ENCODE data around the gene MTF1. TPM values are rescaled to one million over a fixed set of nuclear protein-coding genes. Genes with fewer than 3 reads are reported as not detected.
A peak's percentile ranks its signal among the peaks of the same experiment; 100 is the strongest.

Gene MTF1
- total RNA-seq, 1 donor from 2014 or later: 14.8 TPM

DNA sequence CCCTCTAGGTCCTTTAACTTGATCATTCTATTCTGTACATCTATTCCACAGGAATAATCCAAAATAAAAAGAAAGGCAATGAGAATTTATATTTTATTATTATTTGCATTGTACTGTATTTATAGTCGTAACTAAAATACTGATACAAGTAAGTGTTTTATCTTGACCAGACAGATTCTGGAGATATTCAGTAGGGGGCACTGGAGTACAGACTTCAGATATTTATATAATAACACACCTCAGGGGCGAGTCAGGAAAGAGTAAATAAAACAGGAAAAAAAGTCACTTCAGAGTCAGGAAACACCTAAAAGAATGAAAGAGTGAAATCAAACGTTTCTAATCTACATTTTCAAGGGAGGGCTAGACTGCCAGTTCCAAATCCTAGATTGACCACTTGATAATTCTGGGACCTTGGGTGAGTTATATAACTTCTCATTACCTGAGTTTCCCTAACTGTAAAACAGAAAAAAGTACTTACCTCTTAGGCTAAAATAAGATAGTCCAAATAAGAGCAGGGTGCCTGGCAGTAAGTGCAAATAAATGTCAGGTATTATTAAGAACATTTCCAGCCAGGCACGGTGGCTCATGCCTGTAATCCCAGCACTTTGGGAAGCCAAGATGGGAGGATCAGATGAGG, 31.1 kb upstream of the MTF1 start:
- TF ChIP-seq, protein P1, sequence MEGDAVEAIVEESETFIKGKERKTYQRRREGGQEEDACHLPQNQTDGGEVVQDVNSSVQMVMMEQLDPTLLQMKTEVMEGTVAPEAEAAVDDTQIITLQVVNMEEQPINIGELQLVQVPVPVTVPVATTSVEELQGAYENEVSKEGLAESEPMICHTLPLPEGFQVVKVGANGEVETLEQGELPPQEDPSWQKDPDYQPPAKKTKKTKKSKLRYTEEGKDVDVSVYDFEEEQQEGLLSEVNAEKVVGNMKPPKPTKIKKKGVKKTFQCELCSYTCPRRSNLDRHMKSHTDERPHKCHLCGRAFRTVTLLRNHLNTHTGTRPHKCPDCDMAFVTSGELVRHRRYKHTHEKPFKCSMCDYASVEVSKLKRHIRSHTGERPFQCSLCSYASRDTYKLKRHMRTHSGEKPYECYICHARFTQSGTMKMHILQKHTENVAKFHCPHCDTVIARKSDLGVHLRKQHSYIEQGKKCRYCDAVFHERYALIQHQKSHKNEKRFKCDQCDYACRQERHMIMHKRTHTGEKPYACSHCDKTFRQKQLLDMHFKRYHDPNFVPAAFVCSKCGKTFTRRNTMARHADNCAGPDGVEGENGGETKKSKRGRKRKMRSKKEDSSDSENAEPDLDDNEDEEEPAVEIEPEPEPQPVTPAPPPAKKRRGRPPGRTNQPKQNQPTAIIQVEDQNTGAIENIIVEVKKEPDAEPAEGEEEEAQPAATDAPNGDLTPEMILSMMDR (IDR thresholded peaks at IDR 0.05): peak; percentile 79
- peaks cover 30% of the 10 kb centered on the region for H3K36me3 Mint-ChIP-seq (ENCODE audit: low read depth)
- no peaks in the 10 kb centered on the region for H3K27me3 Mint-ChIP-seq (ENCODE audit: low read depth)
- H3K4me1 Mint-ChIP-seq (ENCODE audit: low read depth): peaks cover 7% of the 10 kb centered on the region
- DNase-seq (ENCODE audit: low spot score): no peak
- H3K4me3 Mint-ChIP-seq (ENCODE audit: unreplicated experiment): no peak overlapping the region
- no peaks in the 10 kb centered on the region for H3K9me3 Mint-ChIP-seq (ENCODE audit: low read depth)
- no peak overlapping the region for H3K27ac Mint-ChIP-seq (ENCODE audit: unreplicated experiment)

- Mint-ChIP-seq H3K4me1 (ENCODE audit: low read depth) (peaks cover 7% of the 10 kb centered on the region), H3K4me3 (ENCODE audit: unreplicated experiment) (no peak overlapping the region), H3K36me3 (ENCODE audit: low read depth) (peaks cover 38% of the 10 kb centered on the region)
These were observed 28.8 kb upstream of the MTF1 start for GRCh38 chr1:37888022-37888700.

GRCh38 chr1:37884145-37884544, 24.8 kb upstream of the MTF1 start:
- TF ChIP-seq, protein P1 (IDR thresholded peaks at IDR 0.05): no peak
- no peak for DNase-seq (ENCODE audit: low spot score)
- H3K4me3 Mint-ChIP-seq (ENCODE audit: unreplicated experiment): no peak overlapping the region
- no peaks in the 10 kb centered on the region for H3K9me3 Mint-ChIP-seq (ENCODE audit: low read depth)
- H3K27me3 Mint-ChIP-seq (ENCODE audit: low read depth): no peaks in the 10 kb centered on the region
- peaks cover 53% of the 10 kb centered on the region for H3K36me3 Mint-ChIP-seq (ENCODE audit: low read depth)
- no peak overlapping the region for H3K27ac Mint-ChIP-seq (ENCODE audit: unreplicated experiment)
- H3K4me1 Mint-ChIP-seq (ENCODE audit: low read depth): no peaks in the 10 kb centered on the region

More at GRCh38 chr1:37888022-37888700, 28.8 kb upstream of the MTF1 start:
- TF ChIP-seq, protein P1 (IDR thresholded peaks at IDR 0.05): no peak
- H3K9me3 Mint-ChIP-seq (ENCODE audit: low read depth): no peaks in the 10 kb centered on the region
- H3K27ac Mint-ChIP-seq (ENCODE audit: unreplicated experiment): no peak overlapping the region
- H3K27me3 Mint-ChIP-seq (ENCODE audit: low read depth): no peaks in the 10 kb centered on the region
- DNase-seq (ENCODE audit: low spot score): no peak

- no peaks in the 10 kb centered on the region for H3K4me1 Mint-ChIP-seq (ENCODE audit: low read depth)
- peaks cover 53% of the 10 kb centered on the region for H3K36me3 Mint-ChIP-seq (ENCODE audit: low read depth)
- H3K27ac Mint-ChIP-seq (ENCODE audit: unreplicated experiment): no peak overlapping the region
- H3K9me3 Mint-ChIP-seq (ENCODE audit: low read depth): no peaks in the 10 kb centered on the region
- H3K4me3 Mint-ChIP-seq (ENCODE audit: unreplicated experiment): no peak overlapping the region
- no peak for DNase-seq (ENCODE audit: low spot score)
- no peaks in the 10 kb centered on the region for H3K27me3 Mint-ChIP-seq (ENCODE audit: low read depth)
- TF ChIP-seq, protein P1 (IDR thresholded peaks at IDR 0.05): no peak
These were observed 24.3 kb upstream of the MTF1 start for GRCh38 chr1:37883671-37884070.

DNA sequence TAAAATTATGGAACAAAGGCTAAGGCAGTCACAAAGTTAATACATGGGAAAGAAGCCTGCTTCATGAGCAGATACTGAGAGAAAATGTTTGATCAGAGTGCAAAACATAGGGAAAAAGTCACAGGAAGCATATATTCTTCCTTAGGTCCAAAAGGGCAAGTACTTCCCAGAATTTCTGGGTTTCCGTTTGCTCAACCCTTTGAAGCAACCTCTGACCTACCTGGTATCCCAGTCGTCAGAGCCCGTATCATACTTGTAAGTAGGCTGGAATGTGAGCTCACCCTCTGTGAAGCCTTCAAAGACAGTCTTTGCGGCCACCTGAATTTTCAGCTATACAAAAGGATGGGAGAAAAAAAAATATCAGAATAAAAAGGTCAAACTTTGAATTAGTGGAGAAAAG, 20.5 kb upstream of the MTF1 start:
- Mint-ChIP-seq H3K4me3 (ENCODE audit: unreplicated experiment) (no peak overlapping the region), H3K36me3 (ENCODE audit: low read depth) (peaks cover 39% of the 10 kb centered on the region), H3K27me3 (ENCODE audit: low read depth) (no peaks in the 10 kb centered on the region), H3K9me3 (ENCODE audit: low read depth) (no peaks in the 10 kb centered on the region), H3K4me1 (ENCODE audit: low read depth) (no peaks in the 10 kb centered on the region), H3K27ac (ENCODE audit: unreplicated experiment) (no peak overlapping the region)
- no peak for DNase-seq (ENCODE audit: low spot score)
- TF ChIP-seq, protein P1 (IDR thresholded peaks at IDR 0.05): no peak
